Large intestine (tissue), 3 donors: Measurements from ENCODE around the gene AUTS2. TPM values are rescaled to one million over a fixed set of nuclear protein-coding genes. Genes with fewer than 3 reads are reported as not detected.

Source experiments
- DNase-seq, 2 donors: peaks; one replicate each; pipeline versions ENCODE4 v3.0.0 to v3.0.0-alpha.2; 2013
- H3K27ac ChIP-seq: one replicate; pipeline ENCODE4 v1.5.1; 2013; ENCODE audit warnings: low read length
- H3K27me3 ChIP-seq: 2 replicates; pipeline ENCODE4 v1.6.1; 2013; ENCODE audit warnings: low read length; ENCODE audit not compliant: control insufficient read depth, insufficient read depth
- H3K36me3 ChIP-seq: 2 replicates; pipeline ENCODE4 v1.6.1; 2013; ENCODE audit warnings: low read length; ENCODE audit not compliant: control insufficient read depth, insufficient read depth
- H3K4me1 ChIP-seq: one replicate; pipeline ENCODE4 v1.6.1; 2013; ENCODE audit warnings: low read length; ENCODE audit not compliant: control insufficient read depth, insufficient read depth
- H3K4me3 ChIP-seq: one replicate; pipeline ENCODE4 v1.5.1; 2013; ENCODE audit warnings: low read length
- H3K9me3 ChIP-seq: one replicate; pipeline ENCODE4 v1.6.1; 2013; ENCODE audit warnings: mild to moderate bottlenecking, low read depth, low read length, moderate library complexity; ENCODE audit not compliant: control insufficient read depth
- WGBS: methylation state at CpG from one replicate; pipeline ENCODE4 v1.1.5; 2013; ENCODE audit warnings: low lambda C conversion rate; ENCODE audit not compliant: insufficient coverage; 5-methylcytosine and 5-hydroxymethylcytosine counted together
- polyA plus RNA-seq: library from polyadenylated mRNA; unstranded; fragments of 120-200 nt; gene quantifications from one replicate; pipeline ENCODE4 v1.2.1, GENCODE V29; 2013

AUTS2 gene
- polyA plus RNA-seq, 1 donor = 51.3 TPM

GRCh38 chr7:70762696-70763095, 1164.4 kb downstream of the AUTS2 start:
- peaks cover 46% of the 10 kb centered on the region for H3K36me3 ChIP-seq
- WGBS = no CpG with 5 or more reads among the region's 12 CpGs
- no peak for DNase-seq
- no peaks in the 10 kb centered on the region for H3K27me3 ChIP-seq
- H3K4me3 ChIP-seq = no peak overlapping the region
- peaks cover 9% of the 10 kb centered on the region for H3K9me3 ChIP-seq
- H3K27ac ChIP-seq = no peak overlapping the region
- H3K4me1 ChIP-seq = no peaks in the 10 kb centered on the region

DNA sequence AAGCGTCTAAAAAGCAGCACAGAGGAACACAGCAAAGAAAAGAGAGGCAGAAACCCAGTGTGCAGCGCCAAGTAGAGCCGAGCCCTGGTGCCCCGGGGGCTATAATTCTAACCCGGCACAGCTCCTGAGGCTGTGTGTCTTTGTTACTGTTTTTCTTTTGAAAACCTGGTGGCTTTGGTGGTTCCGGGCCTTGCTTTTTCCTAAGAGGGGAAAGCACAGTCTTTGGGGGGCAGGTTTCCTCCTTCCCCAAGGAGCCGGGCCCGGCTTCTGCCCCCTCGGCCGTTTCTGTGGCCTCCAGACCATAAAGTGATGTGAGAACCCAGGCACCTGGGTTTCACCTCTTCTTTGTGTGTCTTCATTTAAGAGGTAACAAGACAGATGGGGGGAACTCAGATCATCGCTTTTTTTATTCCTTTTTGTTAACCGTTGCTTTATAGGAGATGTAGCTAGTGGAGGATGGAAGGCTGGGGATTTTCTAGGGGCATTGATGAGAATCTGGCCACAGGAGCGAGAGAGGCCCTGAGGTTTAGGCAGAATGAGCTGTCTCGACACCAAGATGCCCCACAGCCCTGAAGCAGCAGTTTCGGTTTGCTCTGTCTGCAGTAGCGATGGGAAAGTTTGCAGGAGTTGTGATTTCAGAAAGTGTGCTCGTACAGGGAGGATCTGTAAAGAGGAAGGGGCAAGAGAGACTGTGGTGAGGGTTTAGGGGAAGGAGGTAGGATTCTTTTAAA, 1165.9 kb downstream of the AUTS2 start:
- no peaks in the 10 kb centered on the region for H3K27me3 ChIP-seq
- no peaks in the 10 kb centered on the region for H3K4me1 ChIP-seq
- H3K36me3 ChIP-seq = peaks cover 53% of the 10 kb centered on the region
- peaks cover 9% of the 10 kb centered on the region for H3K9me3 ChIP-seq
- no peak overlapping the region for H3K4me3 ChIP-seq
- 91% methylated on average over 5 of the region's 17 CpGs for WGBS
- DNase-seq = no peak
- H3K27ac ChIP-seq = no peak overlapping the region

- no peak for DNase-seq
- Histone ChIP-seq H3K27me3 (no peaks in the 10 kb centered on the region), H3K36me3 (peaks cover 57% of the 10 kb centered on the region), H3K27ac (no peak overlapping the region), H3K9me3 (peaks cover 9% of the 10 kb centered on the region), H3K4me3 (no peak overlapping the region), H3K4me1 (no peaks in the 10 kb centered on the region)
- 100% methylated on average over 2 of the region's 15 CpGs for WGBS
Measured at GRCh38 chr7:70764701-70765208, 1166.5 kb downstream of the AUTS2 start.

GRCh38 chr7:70765651-70766050, 1167.4 kb downstream of the AUTS2 start:
- Histone ChIP-seq H3K36me3 (peaks cover 64% of the 10 kb centered on the region), H3K4me1 (no peaks in the 10 kb centered on the region), H3K9me3 (peaks cover 9% of the 10 kb centered on the region), H3K27me3 (no peaks in the 10 kb centered on the region), H3K4me3 (no peak overlapping the region), H3K27ac (no peak overlapping the region)
- no CpG with 5 or more reads among the region's 7 CpGs for WGBS
- DNase-seq = no peak

DNA sequence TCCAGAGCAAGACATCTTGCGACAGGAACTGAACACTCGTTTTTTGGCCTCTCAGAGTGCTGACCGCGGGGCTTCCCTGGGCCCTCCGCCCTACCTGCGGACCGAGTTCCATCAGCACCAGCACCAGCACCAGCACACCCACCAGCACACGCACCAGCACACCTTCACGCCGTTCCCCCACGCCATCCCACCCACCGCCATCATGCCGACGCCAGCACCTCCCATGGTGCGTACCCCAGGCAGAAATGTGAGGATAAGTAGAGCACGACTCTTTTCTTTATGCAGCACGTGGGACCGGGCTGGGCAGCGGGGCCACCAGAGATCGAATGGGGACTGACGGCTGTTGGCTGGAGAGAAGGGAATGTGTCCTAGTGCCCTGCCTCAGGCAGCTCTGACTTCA, 1167.8 kb downstream of the AUTS2 start:
- peaks cover 67% of the 10 kb centered on the region for H3K36me3 ChIP-seq
- H3K4me3 ChIP-seq = no peak overlapping the region
- H3K27ac ChIP-seq = no peak overlapping the region
- no peak for DNase-seq
- no peaks in the 10 kb centered on the region for H3K4me1 ChIP-seq
- WGBS = no CpG with 5 or more reads among the region's 21 CpGs
- peaks cover 9% of the 10 kb centered on the region for H3K9me3 ChIP-seq
- no peaks in the 10 kb centered on the region for H3K27me3 ChIP-seq

- peaks cover 72% of the 10 kb centered on the region for H3K36me3 ChIP-seq
- no peak for DNase-seq
- 100% methylated on average over 1 of the region's 4 CpGs for WGBS
- H3K27ac ChIP-seq = no peak overlapping the region
- H3K9me3 ChIP-seq = peaks cover 9% of the 10 kb centered on the region
- no peak overlapping the region for H3K4me3 ChIP-seq
- no peaks in the 10 kb centered on the region for H3K4me1 ChIP-seq
- no peaks in the 10 kb centered on the region for H3K27me3 ChIP-seq
Measured at GRCh38 chr7:70766694-70767093, 1168.4 kb downstream of the AUTS2 start.

GRCh38 chr7:70770154-70770553, 1171.9 kb downstream of the AUTS2 start:
- H3K27me3 ChIP-seq = no peaks in the 10 kb centered on the region
- WGBS = 98% methylated on average over 5 of the region's 5 CpGs
- DNase-seq = no peak
- peaks cover 5% of the 10 kb centered on the region for H3K9me3 ChIP-seq
- no peak overlapping the region for H3K27ac ChIP-seq
- H3K36me3 ChIP-seq = peaks cover 83% of the 10 kb centered on the region
- H3K4me1 ChIP-seq = no peaks in the 10 kb centered on the region
- H3K4me3 ChIP-seq = no peak overlapping the region

GRCh38 chr7:70771451-70771850, 1173.2 kb downstream of the AUTS2 start:
- no peak overlapping the region for H3K4me3 ChIP-seq
- H3K27ac ChIP-seq = no peak overlapping the region
- H3K36me3 ChIP-seq = peaks cover 80% of the 10 kb centered on the region
- no peaks in the 10 kb centered on the region for H3K9me3 ChIP-seq
- 93% methylated on average over 3 of the region's 10 CpGs for WGBS
- H3K27me3 ChIP-seq = no peaks in the 10 kb centered on the region
- no peaks in the 10 kb centered on the region for H3K4me1 ChIP-seq
- no peak for DNase-seq

DNA sequence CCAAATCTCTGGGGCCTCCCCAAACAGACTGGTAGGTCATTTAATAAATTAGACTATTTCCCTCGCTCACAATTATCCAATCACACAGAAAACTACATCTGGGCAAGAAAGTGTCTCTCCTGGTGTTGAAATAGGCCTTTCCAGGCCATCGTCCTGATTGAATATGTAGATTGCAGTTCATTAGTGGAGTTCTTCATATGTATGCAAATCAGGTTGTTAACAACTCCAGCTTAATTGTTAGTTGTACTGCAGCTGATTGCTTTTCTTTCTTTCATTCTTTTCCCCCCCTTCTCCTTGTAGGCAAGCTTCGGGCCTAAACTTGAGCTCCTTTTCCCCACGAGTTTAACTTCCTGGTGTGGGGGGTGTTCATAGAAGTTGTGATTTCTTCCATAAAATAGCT, 1174.6 kb downstream of the AUTS2 start:
- Histone ChIP-seq H3K27ac (no peak overlapping the region), H3K36me3 (peaks cover 81% of the 10 kb centered on the region), H3K9me3 (no peaks in the 10 kb centered on the region), H3K27me3 (no peaks in the 10 kb centered on the region), H3K4me3 (no peak overlapping the region), H3K4me1 (no peaks in the 10 kb centered on the region)
- no CpG with 5 or more reads among the region's 4 CpGs for WGBS
- no peak for DNase-seq

DNA sequence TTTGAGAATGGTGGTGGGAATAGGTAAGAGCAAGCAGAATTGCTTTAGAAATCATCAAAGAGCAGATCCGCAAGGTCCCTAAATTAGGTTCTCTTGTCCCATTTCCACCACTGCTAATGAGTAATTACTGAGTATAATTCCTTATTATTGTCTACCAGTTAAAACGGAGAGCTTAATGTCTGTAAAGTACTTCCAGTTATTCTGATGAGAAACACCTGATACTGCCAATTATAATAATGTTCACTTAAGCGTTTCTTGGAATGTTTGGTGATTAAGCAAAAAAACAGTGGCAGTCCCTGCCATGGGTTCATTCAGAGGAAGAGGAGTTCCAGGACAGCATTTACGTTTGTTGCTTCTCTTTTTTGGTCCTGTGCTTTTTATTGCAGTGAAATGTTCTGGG, 1175.1 kb downstream of the AUTS2 start:
- peaks cover 82% of the 10 kb centered on the region for H3K36me3 ChIP-seq

More for the DNA sequence above, 1175.1 kb downstream of the AUTS2 start:
- Histone ChIP-seq H3K27ac (no peak overlapping the region), H3K9me3 (no peaks in the 10 kb centered on the region), H3K27me3 (no peaks in the 10 kb centered on the region), H3K4me1 (no peaks in the 10 kb centered on the region), H3K4me3 (no peak overlapping the region)
- no peak for DNase-seq
- WGBS = 80% methylated on average over 2 of the region's 4 CpGs
